HG02840 (cell line): ENCODE data around the gene TUBA3D.
"Not testable (repeated sequence)": the region's sequence is repeated elsewhere in the genome, so short reads cannot be mapped to it uniquely, and the experiment has no call there.

Experiments
- ATAC-seq: cut with Tn5 transposase; IDR thresholded peaks from one replicate; pipeline ENCODE4 v1.9.1; 2021; ENCODE audit warnings: mild to moderate bottlenecking, moderate library complexity, moderate number of reproducible peaks; ENCODE audit not compliant: unreplicated experiment, low FRiP score

Gene TUBA3D

GRCh38 chr2:131483981-131484820 is 8.3 kb downstream of the TUBA3D start:
- not testable (repeated sequence) for ATAC-seq

GRCh38 chr2:131484906-131485460 is 9.1 kb downstream of the TUBA3D start:
- ATAC-seq: not testable (repeated sequence)

- ATAC-seq: not testable (repeated sequence)
Observed at GRCh38 chr2:131486201-131486902, 10.4 kb downstream of the TUBA3D start.

- no peak for ATAC-seq
Observed at GRCh38 chr2:131488306-131489205, 12.6 kb downstream of the TUBA3D start.

- not testable (repeated sequence) for ATAC-seq
Observed at GRCh38 chr2:131490616-131491468, 14.9 kb downstream of the TUBA3D start.

- peak; percentile 7 for ATAC-seq
Observed at GRCh38 chr2:131491469-131491836, 15.5 kb downstream of the TUBA3D start.

GRCh38 chr2:131492015-131492417 is 16.1 kb downstream of the TUBA3D start, which contains the start of gene MZT2A:
TSS of gene MZT2A (minus strand) at chr2:131492397. CDS start at chr2:131492376, 21 bp downstream.
- peak; percentile 4 for ATAC-seq

GRCh38 chr2:131492418-131493198 is 16.7 kb downstream of the TUBA3D start:
- peak; percentile 69 for ATAC-seq

- ATAC-seq: peak; percentile 23
Observed at GRCh38 chr2:131493199-131493968, 17.5 kb downstream of the TUBA3D start.

GRCh38 chr2:131495506-131495905 is 19.6 kb downstream of the TUBA3D start:
- ATAC-seq: not testable (repeated sequence)

- peak; percentile 90 for ATAC-seq
Observed at GRCh38 chr2:131498321-131498973, 22.5 kb downstream of the TUBA3D start.

- not testable (repeated sequence) for ATAC-seq
Observed at GRCh38 chr2:131503587-131503986, 27.7 kb downstream of the TUBA3D start.

GRCh38 chr2:131504082-131504750 is 28.3 kb downstream of the TUBA3D start:
- ATAC-seq: not testable (repeated sequence)

- no peak for ATAC-seq
Observed at GRCh38 chr2:131509615-131510014, 33.7 kb downstream of the TUBA3D start.

- ATAC-seq: not testable (repeated sequence)
Observed at GRCh38 chr2:131511291-131511968, 35.5 kb downstream of the TUBA3D start.
